Astrocyte of the cerebellum (primary cell): ENCODE results near the gene SCG2.

ENCODE experiments used
- DNase-seq: peaks from one replicate; pipeline ENCODE4 v3.0.0-alpha.2; 2011; ENCODE audit warnings: low read depth
- H3K4me3 ChIP-seq: 2 replicates; pipeline ENCODE4 v1.5.1; 2011; ENCODE audit warnings: mild to moderate bottlenecking, low read depth, low read length, moderate library complexity
- CTCF ChIP-seq: IDR thresholded peaks from 2 replicates; pipeline ENCODE4 v1.5.1; 2012; ENCODE audit warnings: low read length, low read depth, moderate library complexity, mild to moderate bottlenecking; ENCODE audit errors: missing control alignments
- in situ Hi-C: cut with HindIII; loops from 2 replicates; pipeline ENCODE4 v1.10.0; 2017; ENCODE audit warnings: low sequenced_read_pairs

The SCG2 gene

GRCh38 chr2:223643309-223643708 is 41.1 kb upstream of the SCG2 start:
- in situ Hi-C loops = no loop called here
- no peak for TF ChIP-seq CTCF
- H3K4me3 ChIP-seq = no peak overlapping the region
- no peak for DNase-seq

GRCh38 chr2:223642506-223642905 is 40.3 kb upstream of the SCG2 start:
- in situ Hi-C loops = no loop called here
- no peak overlapping the region for H3K4me3 ChIP-seq
- DNase-seq = no peak
- TF ChIP-seq CTCF = no peak

GRCh38 chr2:223641082-223641481 is 38.9 kb upstream of the SCG2 start:
- DNase-seq = no peak
- in situ Hi-C loops = no loop called here
- H3K4me3 ChIP-seq = no peak overlapping the region
- TF ChIP-seq CTCF = no peak

GRCh38 chr2:223635080-223635479 is 32.9 kb upstream of the SCG2 start:
- H3K4me3 ChIP-seq = no peak overlapping the region
- TF ChIP-seq CTCF = no peak
- no peak for DNase-seq
- in situ Hi-C loops = no loop called here

- in situ Hi-C loops = no loop called here
- no peak overlapping the region for H3K4me3 ChIP-seq
- no peak for DNase-seq
- no peak for TF ChIP-seq CTCF
Measured at GRCh38 chr2:223634238-223634637, 32.1 kb upstream of the SCG2 start.

- no peak for DNase-seq
- no peak for TF ChIP-seq CTCF
- H3K4me3 ChIP-seq = no peak overlapping the region
- in situ Hi-C loops = no loop called here
Measured at GRCh38 chr2:223633656-223634055, 31.5 kb upstream of the SCG2 start.

- DNase-seq = no peak
- H3K4me3 ChIP-seq = no peak overlapping the region
- in situ Hi-C loops = no loop called here
- TF ChIP-seq CTCF = no peak
Measured at GRCh38 chr2:223632826-223633225, 30.7 kb upstream of the SCG2 start.
